AG04449 (cell line): ENCODE results near the gene ZNF385C.

Experiments
- CTCF ChIA-PET: fragments of 350-600 bp; formaldehyde crosslinking; extraction: SDS; loops from one replicate; lab custom pipeline; 2021; ENCODE audit warnings: antibody characterized with exemption; lab: Yijun Ruan, JAX
- POLR2A ChIA-PET: fragments of 400-600, 350-600 bp; formaldehyde crosslinking; extraction: SDS; loops from one replicate; lab custom pipeline; 2020; ENCODE audit warnings: antibody characterized with exemption, inconsistent platforms; lab: Yijun Ruan, JAX
- DNase-seq: peaks from one replicate; pipeline ENCODE4 v3.0.0-alpha.2; 2010; ENCODE audit warnings: low read depth, low spot score
- H3K4me3 ChIP-seq: 2 replicates; pipeline ENCODE4 v1.5.1; 2011; ENCODE audit warnings: low read depth, mild to moderate bottlenecking, control low read depth, low read length
- TF ChIP-seq, protein P1 (sequence below): IDR thresholded peaks from one replicate; pipeline ENCODE4 v1.5.1; 2011; ENCODE audit warnings: mild to moderate bottlenecking, moderate library complexity, low read length, control low read depth, inconsistent platforms; ENCODE audit not compliant: insufficient read depth; ENCODE audit errors: missing control alignments

ZNF385C gene

DNA sequence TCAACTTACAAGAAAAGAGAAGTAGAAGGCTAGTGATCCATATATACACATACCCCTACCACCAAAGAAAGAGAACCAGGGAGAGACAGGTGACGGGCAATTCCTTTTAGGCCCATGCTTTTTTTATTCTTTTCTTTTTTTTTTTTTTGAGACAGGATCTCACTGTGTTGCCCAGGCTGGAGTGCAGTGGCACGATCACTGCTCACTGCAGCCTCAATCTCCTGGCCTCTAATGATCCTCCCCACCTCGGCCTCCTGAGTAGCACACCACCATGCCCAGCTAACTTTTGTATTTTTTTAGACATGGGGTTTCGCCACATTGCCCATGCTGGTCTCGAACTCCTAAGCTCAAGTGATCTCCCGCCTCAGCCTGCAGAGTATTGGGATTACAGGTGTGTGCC, 29.1 kb upstream of the ZNF385C start:
- ChIA-PET CTCF (interaction anchor here (1.0 to 1.7 kb wide), 2 partner anchors 9 to 24 kb away, joined by 3 to 5 read pairs; no protein-coding TSS in a partner anchor), POLR2A (no interaction called here)
- TF ChIP-seq, protein P1, sequence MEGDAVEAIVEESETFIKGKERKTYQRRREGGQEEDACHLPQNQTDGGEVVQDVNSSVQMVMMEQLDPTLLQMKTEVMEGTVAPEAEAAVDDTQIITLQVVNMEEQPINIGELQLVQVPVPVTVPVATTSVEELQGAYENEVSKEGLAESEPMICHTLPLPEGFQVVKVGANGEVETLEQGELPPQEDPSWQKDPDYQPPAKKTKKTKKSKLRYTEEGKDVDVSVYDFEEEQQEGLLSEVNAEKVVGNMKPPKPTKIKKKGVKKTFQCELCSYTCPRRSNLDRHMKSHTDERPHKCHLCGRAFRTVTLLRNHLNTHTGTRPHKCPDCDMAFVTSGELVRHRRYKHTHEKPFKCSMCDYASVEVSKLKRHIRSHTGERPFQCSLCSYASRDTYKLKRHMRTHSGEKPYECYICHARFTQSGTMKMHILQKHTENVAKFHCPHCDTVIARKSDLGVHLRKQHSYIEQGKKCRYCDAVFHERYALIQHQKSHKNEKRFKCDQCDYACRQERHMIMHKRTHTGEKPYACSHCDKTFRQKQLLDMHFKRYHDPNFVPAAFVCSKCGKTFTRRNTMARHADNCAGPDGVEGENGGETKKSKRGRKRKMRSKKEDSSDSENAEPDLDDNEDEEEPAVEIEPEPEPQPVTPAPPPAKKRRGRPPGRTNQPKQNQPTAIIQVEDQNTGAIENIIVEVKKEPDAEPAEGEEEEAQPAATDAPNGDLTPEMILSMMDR, result no peak
- no peak for DNase-seq
- no peak overlapping the region for H3K4me3 ChIP-seq

DNA sequence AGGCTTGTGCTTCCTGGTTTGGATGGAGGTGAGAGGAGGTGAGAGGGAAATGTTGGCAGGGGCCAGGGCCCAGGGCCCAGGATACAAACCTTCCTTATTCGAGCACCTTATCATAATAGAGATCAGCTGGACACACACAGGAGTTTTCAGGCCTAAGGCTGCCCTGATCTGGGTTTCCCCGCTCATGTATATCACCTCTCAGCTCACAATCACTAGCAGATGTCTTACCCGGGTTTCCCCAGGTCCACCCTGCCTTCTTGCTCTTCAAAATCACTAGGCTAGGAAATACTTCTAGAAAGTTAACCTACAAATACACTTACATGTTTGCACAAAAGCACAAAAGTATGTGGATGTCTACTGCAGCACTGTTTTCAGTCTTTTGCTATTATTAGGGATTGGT, 28.6 kb upstream of the ZNF385C start:
- ChIA-PET POLR2A (no interaction called here), CTCF (interaction anchor here (1.4 to 1.7 kb wide), 2 partner anchors 9 to 96 kb away, joined by 3 to 5 read pairs; no protein-coding TSS in a partner anchor)
- TF ChIP-seq, protein P1, result no peak

DNA sequence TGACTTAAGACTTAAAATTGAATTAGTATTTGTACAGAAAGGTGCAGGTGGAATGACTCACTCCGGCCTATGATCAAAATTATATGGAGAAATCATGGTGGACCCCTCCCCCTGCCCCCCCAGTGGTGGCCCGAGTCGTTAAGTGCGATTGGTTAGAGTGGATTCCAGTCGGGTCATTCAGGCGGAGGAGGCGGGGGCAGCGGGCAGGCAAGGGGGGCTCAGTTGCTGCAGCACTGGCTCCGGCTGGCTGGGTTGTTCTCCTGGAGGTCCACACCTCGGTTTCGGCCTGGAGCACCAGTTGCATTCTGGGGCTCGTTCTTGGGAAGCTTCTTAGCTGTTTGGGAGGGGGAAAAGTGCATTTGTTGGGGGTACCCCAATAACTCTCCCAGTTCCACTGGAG, 27.3 kb upstream of the ZNF385C start:
- TF ChIP-seq, protein P1, result no peak
- DNase-seq, result no peak
- CTCF ChIA-PET, result interaction anchor here (0.9 to 1.4 kb wide), 2 partner anchors 17 to 97 kb away, joined by 3 read pairs; no protein-coding TSS in a partner anchor
- no peak overlapping the region for H3K4me3 ChIP-seq
- POLR2A ChIA-PET, result no interaction called here

More for the DNA sequence above, 28.6 kb upstream of the ZNF385C start:
- H3K4me3 ChIP-seq, result no peak overlapping the region
- DNase-seq, result no peak

DNA sequence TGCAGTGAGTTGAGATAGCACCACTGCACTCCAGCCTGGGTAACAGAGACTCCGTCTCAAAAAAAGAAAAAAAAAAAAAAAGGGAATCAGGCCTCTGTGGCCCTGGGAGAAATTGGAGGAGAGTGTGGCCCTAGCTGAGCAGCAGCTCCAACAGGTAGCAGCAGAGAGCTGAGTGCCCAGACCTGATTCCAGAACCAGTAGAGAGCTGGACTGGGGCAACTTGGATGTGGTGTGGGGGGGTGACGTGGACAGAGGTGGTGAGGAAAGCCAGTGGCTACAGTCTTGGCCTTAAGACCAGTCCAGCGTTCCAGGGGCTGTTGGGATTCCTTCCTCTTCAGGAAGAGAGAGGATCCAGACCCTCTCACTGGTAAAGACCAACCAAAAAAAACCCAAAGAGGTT, 26.0 kb upstream of the ZNF385C start:
- no peak for DNase-seq
- TF ChIP-seq, protein P1, result no peak
- ChIA-PET CTCF (interaction anchor here (1.3 kb wide), 1 partner anchor 30 kb away, joined by 3 read pairs; no protein-coding TSS in a partner anchor), POLR2A (no interaction called here)
- no peak overlapping the region for H3K4me3 ChIP-seq

DNA sequence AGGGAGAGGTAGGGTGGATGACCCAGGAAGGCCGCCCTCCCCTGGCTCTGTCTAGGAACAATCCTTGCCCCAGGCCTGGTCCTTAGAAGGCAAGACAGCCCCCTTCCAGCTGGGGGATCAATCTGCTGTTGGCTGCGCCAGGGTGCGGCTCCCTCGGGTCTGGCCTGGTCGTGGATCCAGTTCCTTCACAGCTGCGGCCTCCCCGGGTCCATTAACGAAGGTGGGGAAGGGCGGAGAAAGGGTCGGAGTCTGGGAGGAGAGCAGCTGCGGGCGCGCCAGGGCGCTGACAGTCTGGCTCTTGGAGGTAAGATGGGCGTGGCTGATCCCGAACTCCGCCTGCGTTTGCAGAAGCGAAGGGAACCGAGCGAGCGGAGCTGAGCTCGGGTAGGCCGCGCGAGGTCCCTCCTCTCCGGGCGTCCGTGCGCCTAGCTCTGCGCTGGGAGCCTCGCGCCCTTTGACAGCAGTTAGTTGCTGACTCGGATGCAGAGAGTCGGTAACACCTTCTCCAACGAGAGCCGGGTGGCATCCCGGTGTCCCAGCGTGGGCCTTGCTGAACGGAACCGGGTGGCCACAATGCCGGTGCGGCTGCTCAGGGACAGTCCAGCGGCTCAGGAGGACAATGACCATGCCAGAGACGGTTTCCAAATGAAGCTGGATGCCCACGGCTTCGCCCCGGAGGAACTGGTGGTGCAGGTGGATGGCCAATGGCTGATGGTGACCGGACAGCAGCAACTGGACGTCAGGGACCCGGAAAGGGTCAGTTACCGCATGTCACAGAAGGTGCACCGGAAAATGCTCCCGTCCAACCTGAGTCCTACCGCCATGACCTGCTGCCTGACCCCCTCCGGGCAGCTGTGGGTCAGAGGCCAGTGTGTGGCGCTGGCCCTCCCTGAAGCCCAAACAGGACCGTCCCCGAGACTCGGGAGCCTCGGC, 24.4 kb upstream of the ZNF385C start, which contains the start of gene HSPB9:
HSPB9 (plus strand) TSS at position 434 of the 933 bp plus-strand sequence; CDS start at position 481, 47 bp downstream.
- CTCF ChIA-PET, result interaction anchor here (1.2 to 25.6 kb wide), 3 partner anchors 20 to 160 kb away, joined by 3 to 451 read pairs (median 131); partner anchors contain the start of genes CNP, DNAJC7 and NKIRAS2
- no peak within 1 kb of the TSS; the same call in 1 of the 2 replicates for H3K4me3 ChIP-seq
- POLR2A ChIA-PET, result interaction anchor here (1.4 kb wide), 1 partner anchor 11 kb away, joined by 4 read pairs; no protein-coding TSS in a partner anchor
- TF ChIP-seq, protein P1, result no peak
- no peak for DNase-seq
